Stimulated activated CD4-positive, alpha-beta T cell treated with anti-CD3 and anti-CD28 coated beads, Interleukin-15, amount 100 ng/mL, for 1 hour (primary cell): ENCODE measurements around the gene HIPK4.
"Not testable (repeated sequence)": the region's sequence is repeated elsewhere in the genome, so short reads cannot be mapped to it uniquely, and the experiment has no call there.

Experiments
- DNase-seq, 2 donors: peaks; one replicate each; pipeline ENCODE4 v3.0.0-alpha.2; 2020; ENCODE audit warnings: low read depth in 1 of 2, low spot score in 1 of 2

The HIPK4 gene

GRCh38 chr19:40393894-40394815, 4.2 kb upstream of the HIPK4 start:
- DNase-seq = no peak

- DNase-seq = no peak
These were observed 3.0 kb upstream of the HIPK4 start for GRCh38 chr19:40392894-40393517.

GRCh38 chr19:40392123-40392522, 2.1 kb upstream of the HIPK4 start:
- no peak for DNase-seq

GRCh38 chr19:40389404-40390083, 437 bp downstream of the HIPK4 start:
- DNase-seq = no peak

- no peak for DNase-seq
These were observed 1.5 kb downstream of the HIPK4 start for GRCh38 chr19:40388481-40388880.

- no peak for DNase-seq
These were observed 2.8 kb downstream of the HIPK4 start for GRCh38 chr19:40387155-40387554.

- no peak for DNase-seq
These were observed 6.2 kb downstream of the HIPK4 start for GRCh38 chr19:40383668-40384248.

GRCh38 chr19:40381321-40381720, 8.7 kb downstream of the HIPK4 start:
- no peak for DNase-seq

GRCh38 chr19:40380199-40381037, 9.6 kb downstream of the HIPK4 start:
- DNase-seq = no peak

GRCh38 chr19:40379446-40380198, 10.4 kb downstream of the HIPK4 start:
- DNase-seq = no peak

- no peak for DNase-seq
These were observed 11.5 kb downstream of the HIPK4 start for GRCh38 chr19:40378509-40378908.

GRCh38 chr19:40377876-40378385, 12.1 kb downstream of the HIPK4 start:
- no peak for DNase-seq

GRCh38 chr19:40376286-40376862, 13.6 kb downstream of the HIPK4 start:
- DNase-seq = no peak

- DNase-seq = no peak
These were observed 15.9 kb downstream of the HIPK4 start for GRCh38 chr19:40374084-40374483.

GRCh38 chr19:40371802-40372122, 18.2 kb downstream of the HIPK4 start:
- no peak for DNase-seq

- DNase-seq = no peak
These were observed 18.8 kb downstream of the HIPK4 start for GRCh38 chr19:40370997-40371801.

GRCh38 chr19:40370253-40370652, 19.7 kb downstream of the HIPK4 start:
- DNase-seq = not testable (repeated sequence)

GRCh38 chr19:40369797-40370196, 20.2 kb downstream of the HIPK4 start:
- DNase-seq = no peak
